ENCODE measurements around the gene BCOR. TPM values are rescaled to one million over a fixed set of nuclear protein-coding genes. Genes with fewer than 3 reads are reported as not detected.

The BCOR gene
- total RNA-seq, 2 experiments from 2014 or later = 26.1 to 26.3 TPM

GRCh38 chrX:40009890-40010289 lies 87.9 kb downstream of the BCOR start:
- POLR2A ChIA-PET = interaction anchor here (1.3 to 1.8 kb wide), 3 partner anchors 50 to 167 kb away, joined by 4 to 11 read pairs (median 6); partner anchors contain the start of gene BCOR

GRCh38 chrX:40009462-40009851 lies 88.3 kb downstream of the BCOR start:
- Histone ChIP-seq H3K4me3 (ENCODE audit: low read length) (peak overlapping the region; percentile 14), H3K27ac (ENCODE audit: low read depth in 1 of 2, low read length in 2 of 2) (no peak overlapping the region), H3K36me3 (ENCODE audit: insufficient read depth, low read length) (no peaks in the 10 kb centered on the region), H3K4me1 (ENCODE audit: insufficient read depth, low read length) (peaks cover 71% of the 10 kb centered on the region), H3K9me3 (ENCODE audit: control insufficient read depth in 1 of 2, insufficient read depth in 1 of 2, low read length in 2 of 2) (no peaks in the 10 kb centered on the region), H3K27me3 (ENCODE audit: control insufficient read depth in 1 of 2, insufficient read depth in 2 of 2, low read length in 2 of 2) (peaks cover 16 to 45% of the 10 kb centered on the region in 2 experiments)
- no peak overlapping the region for H3K4me3 Mint-ChIP-seq
- peaks cover 44% of the 10 kb centered on the region for H3K27me3 Mint-ChIP-seq
- H3K4me1 Mint-ChIP-seq (ENCODE audit: low read depth) = peaks cover 40% of the 10 kb centered on the region
- H3K27ac Mint-ChIP-seq = no peak overlapping the region
- DNase-seq (no peak), ATAC-seq (ENCODE audit: poor library complexity) (no peak)
- ChIA-PET POLR2A (interaction anchor here (1.4 kb wide), 1 partner anchor 50 kb away, joined by 4 read pairs; no protein-coding TSS in a partner anchor), CTCF (no interaction called here)
- H3K36me3 Mint-ChIP-seq (ENCODE audit: low read depth) = no peaks in the 10 kb centered on the region
- H3K9me3 Mint-ChIP-seq = no peaks in the 10 kb centered on the region
- intact Hi-C loops (cut with DNase I, micrococcal nuclease) = loop anchor here (10.0 kb wide), 3 partner anchors 75 to 255 kb away; no protein-coding TSS in a partner anchor
- TF ChIP-seq CTCF (IDR thresholded peaks at IDR 0.05) = no peak

More at GRCh38 chrX:40009890-40010289, 87.9 kb downstream of the BCOR start:
- H3K4me3 ChIP-seq (ENCODE audit: low read length) = no peak overlapping the region
- Mint-ChIP-seq H3K27ac (no peak overlapping the region), H3K9me3 (no peaks in the 10 kb centered on the region), H3K4me3 (peak overlapping the region; percentile 76), H3K36me3 (ENCODE audit: low read depth) (no peaks in the 10 kb centered on the region), H3K4me1 (ENCODE audit: low read depth) (peaks cover 40% of the 10 kb centered on the region), H3K27me3 (peaks cover 43% of the 10 kb centered on the region)
- H3K4me1 ChIP-seq (ENCODE audit: insufficient read depth, low read length) = peaks cover 67% of the 10 kb centered on the region
- peaks cover 13 to 45% of the 10 kb centered on the region in 2 experiments for H3K27me3 ChIP-seq (ENCODE audit: control insufficient read depth in 1 of 2, insufficient read depth in 2 of 2, low read length in 2 of 2)
- TF ChIP-seq CTCF (IDR thresholded peaks at IDR 0.05) = no peak
- CTCF ChIA-PET = no interaction called here
- ATAC-seq (ENCODE audit: poor library complexity) (no peak), DNase-seq (no peak)
- H3K27ac ChIP-seq (ENCODE audit: low read depth in 1 of 2, low read length in 2 of 2) = no peak overlapping the region
- H3K9me3 ChIP-seq (ENCODE audit: control insufficient read depth in 1 of 2, insufficient read depth in 1 of 2, low read length in 2 of 2) = no peaks in the 10 kb centered on the region
- intact Hi-C loops (cut with DNase I, micrococcal nuclease) = loop anchor here (5.0 to 10.0 kb wide), 6 partner anchors 47 to 255 kb away; no protein-coding TSS in a partner anchor
- H3K36me3 ChIP-seq (ENCODE audit: insufficient read depth, low read length) = no peaks in the 10 kb centered on the region

DNA sequence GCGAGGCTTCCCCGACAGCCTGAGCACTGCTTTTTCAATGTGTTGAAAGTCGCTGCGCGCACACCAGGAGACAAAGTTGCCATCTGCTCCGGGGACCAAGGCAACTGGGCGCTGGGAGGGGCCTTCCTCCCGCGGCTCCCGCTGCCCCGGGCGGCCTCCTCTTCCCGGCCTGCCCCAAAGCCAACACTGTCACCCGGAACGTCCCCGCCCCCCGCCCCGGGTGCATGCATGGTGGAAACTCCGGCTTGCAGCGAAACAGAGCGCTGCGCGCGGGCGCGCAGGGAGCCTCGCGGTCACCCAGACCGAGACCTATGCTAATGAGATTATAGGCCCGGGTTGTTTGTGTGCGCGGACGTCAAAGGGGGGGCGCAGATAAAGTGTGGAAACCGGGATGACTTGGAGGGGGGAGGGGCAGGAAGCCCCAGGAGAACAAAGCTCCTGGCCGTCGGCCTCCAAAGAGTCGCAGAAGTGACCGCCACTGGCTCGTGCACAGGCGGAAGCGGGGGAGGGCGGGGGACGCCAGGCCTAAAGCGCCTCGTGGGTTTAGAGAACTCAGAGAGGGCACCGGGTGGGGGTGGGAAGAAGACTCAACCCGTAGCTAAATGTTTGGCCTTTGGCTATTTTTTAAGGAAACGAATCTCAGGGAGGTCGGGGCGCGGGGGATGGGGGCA lies 88.8 kb downstream of the BCOR start:
- intact Hi-C loops (cut with DNase I, micrococcal nuclease) = loop anchor here (10.0 kb wide), 3 partner anchors 76 to 256 kb away; no protein-coding TSS in a partner anchor
- no peak for ATAC-seq (ENCODE audit: poor library complexity)
- no peak for TF ChIP-seq CTCF (IDR thresholded peaks at IDR 0.05)
- H3K9me3 ChIP-seq (ENCODE audit: control insufficient read depth in 1 of 2, insufficient read depth in 1 of 2, low read length in 2 of 2) = no peaks in the 10 kb centered on the region
- H3K27ac Mint-ChIP-seq = no peak overlapping the region
- H3K36me3 Mint-ChIP-seq (ENCODE audit: low read depth) = no peaks in the 10 kb centered on the region
- ChIA-PET CTCF (no interaction called here), POLR2A (no interaction called here)
- H3K4me3 ChIP-seq (ENCODE audit: low read length) = peak overlapping the region; percentile 14
- peaks cover 20 to 45% of the 10 kb centered on the region in 2 experiments for H3K27me3 ChIP-seq (ENCODE audit: control insufficient read depth in 1 of 2, insufficient read depth in 2 of 2, low read length in 2 of 2)
- H3K36me3 ChIP-seq (ENCODE audit: insufficient read depth, low read length) = no peaks in the 10 kb centered on the region
- H3K27ac ChIP-seq (ENCODE audit: low read depth in 1 of 2, low read length in 2 of 2) = no peak overlapping the region
- peaks cover 40% of the 10 kb centered on the region for H3K4me1 Mint-ChIP-seq (ENCODE audit: low read depth)
- peak in 3 of 14 experiments; percentile 5 to 48 (median 42) for DNase-seq
- peak overlapping the region; percentile 77 for H3K4me3 Mint-ChIP-seq
- H3K9me3 Mint-ChIP-seq = no peaks in the 10 kb centered on the region
- H3K4me1 ChIP-seq (ENCODE audit: insufficient read depth, low read length) = peaks cover 71% of the 10 kb centered on the region
- H3K27me3 Mint-ChIP-seq = peaks cover 50% of the 10 kb centered on the region
